ENCODE data around the gene TBC1D5. TPM values are rescaled to one million over a fixed set of nuclear protein-coding genes. Genes with fewer than 3 reads are reported as not detected.

TBC1D5 gene
- total RNA-seq, 1 experiment from 2014 or later, result 43.3 TPM

GRCh38 chr3:17473761-17474160, 268.7 kb downstream of the TBC1D5 start:
- CTCF ChIA-PET, result interaction anchor here (0.6 to 3.1 kb wide), 4 partner anchors 308 to 417 kb away, joined by 3 to 18 read pairs (median 6); no protein-coding TSS in a partner anchor
- POLR2A ChIA-PET, result no interaction called here
- H3K9me3 Mint-ChIP-seq (ENCODE audit: unreplicated experiment), result no peaks in the 10 kb centered on the region
- no peak overlapping the region for H3K27ac Mint-ChIP-seq (ENCODE audit: low read depth, unreplicated experiment)
- intact Hi-C loops (cut with micrococcal nuclease), result loop anchor here (1.0 to 2.0 kb wide), 2 partner anchors 213 to 368 kb away; no protein-coding TSS in a partner anchor
- TF ChIP-seq CTCF (IDR thresholded peaks at IDR 0.05; ENCODE audit: unreplicated experiment), result peak; percentile 31
- no peaks in the 10 kb centered on the region for H3K27me3 Mint-ChIP-seq (ENCODE audit: insufficient read depth, unreplicated experiment)
- peak; percentile 31 for DNase-seq (ENCODE audit: unreplicated experiment)
- BruUV-seq (replicated peaks), result no TSS peak
- H3K4me3 Mint-ChIP-seq (ENCODE audit: unreplicated experiment), result no peak overlapping the region
- peaks cover 9% of the 10 kb centered on the region for H3K4me1 Mint-ChIP-seq (ENCODE audit: insufficient read depth, unreplicated experiment)
- no peaks in the 10 kb centered on the region for H3K36me3 Mint-ChIP-seq (ENCODE audit: insufficient read depth, unreplicated experiment)

DNA sequence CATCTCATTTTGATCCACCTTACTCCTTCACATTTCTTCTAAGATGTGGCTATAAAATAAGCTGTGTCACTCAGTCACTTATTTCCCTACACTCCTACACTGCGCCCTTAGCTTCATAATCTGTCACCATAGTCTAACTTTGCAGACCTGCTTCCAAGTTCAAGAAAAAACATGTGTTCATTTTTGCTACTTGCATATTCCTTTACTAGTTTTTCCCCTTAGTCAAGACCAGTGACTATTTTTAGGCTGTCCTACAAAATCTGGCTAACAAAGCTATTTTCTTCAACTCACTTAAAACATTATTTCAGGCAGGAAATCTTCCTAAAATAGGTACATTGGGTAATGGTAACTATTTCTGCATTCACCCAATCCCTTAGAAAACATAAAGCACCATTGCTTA, 272.5 kb downstream of the TBC1D5 start:
- H3K36me3 Mint-ChIP-seq (ENCODE audit: insufficient read depth, unreplicated experiment), result peaks cover 2% of the 10 kb centered on the region
- peaks cover 19% of the 10 kb centered on the region for H3K4me1 Mint-ChIP-seq (ENCODE audit: insufficient read depth, unreplicated experiment)
- no peaks in the 10 kb centered on the region for H3K9me3 Mint-ChIP-seq (ENCODE audit: unreplicated experiment)
- no peak for TF ChIP-seq CTCF (IDR thresholded peaks at IDR 0.05; ENCODE audit: unreplicated experiment)
- H3K4me3 Mint-ChIP-seq (ENCODE audit: unreplicated experiment), result no peak overlapping the region
- BruUV-seq (replicated peaks), result no TSS peak
- DNase-seq (ENCODE audit: unreplicated experiment), result no peak
- no peaks in the 10 kb centered on the region for H3K27me3 Mint-ChIP-seq (ENCODE audit: insufficient read depth, unreplicated experiment)
- POLR2A ChIA-PET, result interaction anchor here (0.7 to 1.1 kb wide), 4 partner anchors 10 to 54 kb away, joined by 3 to 4 read pairs (median 3); no protein-coding TSS in a partner anchor
- intact Hi-C loops (cut with micrococcal nuclease), result no loop called here
- no peak overlapping the region for H3K27ac Mint-ChIP-seq (ENCODE audit: low read depth, unreplicated experiment)
- CTCF ChIA-PET, result interaction anchor here (0.5 to 1.3 kb wide), 7 partner anchors 10 to 1494 kb away, joined by 3 to 6 read pairs (median 3); no protein-coding TSS in a partner anchor

DNA sequence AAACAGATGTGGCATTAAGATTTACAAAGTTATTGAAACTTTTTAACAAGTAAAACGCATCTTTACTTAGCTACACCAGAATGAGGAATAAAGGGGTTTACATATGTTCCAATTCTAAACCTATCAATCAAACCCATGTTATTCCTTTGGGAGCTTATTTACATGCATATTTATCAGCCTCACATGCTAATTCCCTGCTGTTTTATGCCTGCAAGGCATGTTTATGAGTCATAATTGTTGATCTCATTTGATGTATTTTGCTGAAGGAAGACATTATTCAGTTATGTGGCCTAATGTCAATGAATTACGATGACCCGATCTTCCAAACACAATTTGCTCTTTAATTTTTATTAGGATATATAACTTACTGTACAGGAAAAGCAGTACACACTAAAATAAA, 272.9 kb downstream of the TBC1D5 start:
- H3K9me3 Mint-ChIP-seq (ENCODE audit: unreplicated experiment), result no peaks in the 10 kb centered on the region
- H3K4me1 Mint-ChIP-seq (ENCODE audit: insufficient read depth, unreplicated experiment), result peaks cover 19% of the 10 kb centered on the region
- no peaks in the 10 kb centered on the region for H3K27me3 Mint-ChIP-seq (ENCODE audit: insufficient read depth, unreplicated experiment)
- TF ChIP-seq CTCF (IDR thresholded peaks at IDR 0.05; ENCODE audit: unreplicated experiment), result no peak
- no peak overlapping the region for H3K4me3 Mint-ChIP-seq (ENCODE audit: unreplicated experiment)
- peaks cover 6% of the 10 kb centered on the region for H3K36me3 Mint-ChIP-seq (ENCODE audit: insufficient read depth, unreplicated experiment)
- BruUV-seq (replicated peaks), result no TSS peak
- ChIA-PET POLR2A (interaction anchor here (0.7 to 1.1 kb wide), 4 partner anchors 10 to 54 kb away, joined by 3 to 4 read pairs (median 3); no protein-coding TSS in a partner anchor), CTCF (interaction anchor here (0.6 to 1.7 kb wide), 8 partner anchors 11 to 374 kb away, joined by 3 to 8 read pairs (median 4); no protein-coding TSS in a partner anchor)
- peak; percentile 8 for DNase-seq (ENCODE audit: unreplicated experiment)
- H3K27ac Mint-ChIP-seq (ENCODE audit: low read depth, unreplicated experiment), result no peak overlapping the region
- intact Hi-C loops (cut with micrococcal nuclease), result no loop called here

- Mint-ChIP-seq H3K27me3 (ENCODE audit: insufficient read depth, unreplicated experiment) (no peaks in the 10 kb centered on the region), H3K36me3 (ENCODE audit: insufficient read depth, unreplicated experiment) (peaks cover 6% of the 10 kb centered on the region), H3K27ac (ENCODE audit: low read depth, unreplicated experiment) (peak overlapping the region; percentile 54), H3K4me3 (ENCODE audit: unreplicated experiment) (no peak overlapping the region), H3K4me1 (ENCODE audit: insufficient read depth, unreplicated experiment) (peaks cover 19% of the 10 kb centered on the region), H3K9me3 (ENCODE audit: unreplicated experiment) (no peaks in the 10 kb centered on the region)
- intact Hi-C loops (cut with micrococcal nuclease), result no loop called here
- no peak for TF ChIP-seq CTCF (IDR thresholded peaks at IDR 0.05; ENCODE audit: unreplicated experiment)
- CTCF ChIA-PET, result no interaction called here
- BruUV-seq (replicated peaks), result no TSS peak
- POLR2A ChIA-PET, result no interaction called here
- peak; percentile 18 for DNase-seq (ENCODE audit: unreplicated experiment)
These were observed 276.4 kb downstream of the TBC1D5 start for GRCh38 chr3:17466028-17466427.
